GM21423 (cell line): ENCODE measurements around the gene LPO.

Experiments
- ATAC-seq: cut with Tn5 transposase; IDR thresholded peaks from one replicate; pipeline ENCODE4 v1.9.1; 2021; ENCODE audit warnings: mild to moderate bottlenecking, moderate library complexity; ENCODE audit not compliant: unreplicated experiment

Gene LPO

DNA sequence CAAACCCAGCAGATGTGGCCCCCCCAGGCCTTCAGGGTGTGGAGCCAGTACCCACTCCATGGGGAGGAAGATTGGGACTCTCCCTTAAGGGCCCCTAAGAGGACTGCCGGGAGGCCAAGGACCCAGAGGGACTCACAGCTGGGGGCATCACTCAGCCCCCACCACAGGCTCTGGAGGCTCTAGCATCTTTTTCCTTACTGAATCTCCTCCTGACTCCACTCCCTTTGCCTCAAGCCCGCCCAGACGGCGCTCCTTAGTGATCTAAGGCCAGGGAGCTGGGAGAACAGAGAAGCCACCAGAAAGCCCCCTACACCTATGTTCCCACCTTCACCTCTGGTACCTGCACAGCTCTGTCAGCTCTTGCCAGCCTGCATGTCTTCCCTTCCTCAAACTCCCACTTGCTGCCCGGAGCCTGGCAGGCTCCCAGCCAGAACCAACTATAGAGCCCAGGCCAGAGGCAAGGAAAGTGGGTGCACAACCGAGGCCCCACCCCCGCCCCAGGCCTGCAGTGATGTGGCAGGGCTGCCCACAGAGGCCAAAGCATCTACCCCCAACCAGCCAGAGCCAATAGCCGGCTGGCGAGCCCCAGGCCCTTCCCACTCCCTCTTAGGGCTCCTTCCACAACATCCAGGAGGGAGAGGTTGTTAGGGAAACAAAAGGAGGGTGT lies 64.7 kb downstream of the LPO start:
- ATAC-seq, result no peak

DNA sequence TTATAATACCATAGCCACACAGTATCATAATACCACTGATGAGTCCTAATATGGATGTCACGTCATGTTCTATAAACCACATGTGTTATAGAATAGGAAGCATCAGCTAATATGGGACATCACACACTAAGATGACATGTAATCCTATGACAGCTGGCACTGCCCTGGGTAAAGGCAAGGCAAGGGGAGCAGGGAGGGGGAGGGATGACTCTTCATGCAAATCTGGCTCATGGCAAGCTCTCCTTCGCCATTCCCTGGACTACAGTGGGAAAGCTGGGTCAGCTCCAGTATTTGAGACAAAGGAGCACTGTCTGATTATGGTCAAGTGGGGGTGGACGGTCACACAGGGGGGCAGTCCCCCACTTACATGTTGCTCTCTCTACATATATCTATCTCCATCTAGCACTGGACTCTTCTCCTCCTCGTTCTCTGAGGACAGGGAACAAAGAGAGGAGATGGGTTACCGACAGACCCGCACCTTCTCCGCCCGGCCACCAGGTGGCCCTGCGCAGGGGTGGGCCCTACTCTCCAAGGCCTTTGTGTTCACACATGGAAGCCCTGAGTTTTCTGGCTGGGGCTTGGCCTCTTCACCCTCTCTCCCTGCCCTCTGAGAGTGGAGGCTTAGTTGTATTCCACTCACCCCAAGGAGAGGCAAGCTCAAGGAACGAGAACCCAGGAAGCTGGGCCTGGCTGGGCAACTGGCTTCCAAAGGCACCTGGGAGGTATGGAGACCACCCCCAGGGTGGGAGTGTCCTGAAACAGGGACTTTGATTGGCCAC lies 65.8 kb downstream of the LPO start:
- no peak for ATAC-seq

DNA sequence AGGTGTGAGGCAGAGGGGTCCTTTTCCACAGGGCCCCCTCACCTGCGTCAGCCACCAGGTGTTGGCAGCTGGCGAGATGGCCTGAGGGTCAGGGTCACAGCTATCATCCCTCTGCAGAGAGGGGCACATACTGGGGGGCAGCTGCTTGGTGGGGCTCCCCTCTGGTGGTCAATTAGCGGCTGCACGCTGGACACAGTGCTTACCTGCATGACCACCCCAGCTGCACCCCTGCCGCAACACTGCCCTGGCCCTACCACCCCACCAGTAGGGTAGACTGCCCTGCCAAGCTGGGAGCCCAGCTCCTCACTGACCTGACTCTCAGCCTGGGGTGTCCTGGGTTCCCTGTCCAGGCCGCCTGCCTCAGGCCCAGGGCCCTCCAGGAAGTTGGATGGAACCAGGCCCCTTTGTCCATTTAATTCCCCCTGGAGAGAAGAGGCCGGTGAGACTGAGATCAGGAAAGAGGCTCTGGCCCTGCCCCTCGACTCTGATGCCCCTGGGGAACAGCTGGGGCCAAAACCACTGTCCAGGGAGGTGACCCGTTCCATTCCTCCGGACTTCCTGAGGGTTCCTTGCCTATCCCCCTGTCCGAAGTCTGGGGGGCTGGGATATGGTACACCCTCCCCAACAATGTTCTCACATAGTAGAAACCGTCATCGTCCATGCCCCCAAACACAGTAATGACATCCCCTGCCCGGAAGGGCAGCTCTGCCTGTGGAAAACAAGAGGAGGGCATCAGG lies 66.5 kb downstream of the LPO start:
- ATAC-seq, result no peak

DNA sequence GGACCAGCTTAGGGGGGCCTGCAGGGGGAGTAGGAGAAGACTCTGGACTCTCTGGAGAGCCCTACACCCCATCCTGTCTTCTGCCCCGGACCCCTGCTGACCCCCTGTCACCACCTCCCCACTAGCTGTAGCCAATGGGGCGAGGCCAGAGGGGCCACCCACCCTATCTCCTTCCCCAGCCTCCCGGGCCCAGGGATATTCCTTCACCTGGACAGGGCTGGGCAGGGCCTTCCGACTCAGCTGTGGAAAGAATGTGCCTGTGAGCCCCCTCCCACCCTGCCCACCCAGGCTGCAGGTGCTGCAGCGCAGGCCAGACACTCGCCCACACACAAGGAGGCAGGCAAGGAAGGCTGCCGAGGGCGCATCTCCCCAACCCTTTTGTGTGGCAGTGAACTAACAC lies 67.2 kb downstream of the LPO start:
- no peak for ATAC-seq

DNA sequence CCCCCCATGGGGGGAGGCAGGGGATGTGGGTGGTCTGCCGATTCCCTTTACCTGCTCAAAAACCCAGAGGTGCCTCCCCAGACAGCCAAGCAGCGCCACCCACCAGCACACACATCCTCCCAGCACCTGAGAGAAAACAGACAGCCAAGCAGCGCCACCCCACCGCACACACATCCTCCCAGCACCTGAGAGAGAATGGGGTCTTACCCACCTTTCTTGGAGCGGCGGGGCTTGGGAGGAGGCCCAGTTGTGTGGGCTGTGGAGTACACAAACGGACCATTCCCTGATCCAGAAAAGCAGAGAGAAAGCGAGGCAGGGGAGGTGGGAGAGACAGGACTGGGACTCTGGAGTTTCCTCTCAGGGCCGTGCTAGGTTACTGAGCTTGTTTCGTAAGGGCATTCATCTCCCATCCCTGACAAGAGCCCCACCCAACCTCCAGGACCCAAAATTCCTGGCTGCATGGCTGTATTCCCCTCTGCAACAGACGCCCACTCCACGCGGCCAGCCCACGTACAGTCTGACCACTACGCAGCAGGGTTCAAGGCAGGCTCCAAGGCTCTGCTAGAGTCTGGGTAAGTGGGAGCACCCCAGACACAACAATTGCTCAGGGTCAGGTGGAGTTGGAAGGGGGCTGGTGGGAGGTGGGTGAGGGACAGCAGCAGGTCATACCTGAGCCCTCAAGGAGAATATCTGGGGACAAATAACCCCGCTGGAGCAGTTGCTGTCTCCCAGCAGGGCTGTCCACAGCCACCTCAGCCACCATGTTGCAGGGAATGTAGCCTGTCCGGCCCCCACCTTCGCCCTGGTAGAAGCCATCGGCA lies 68.0 kb downstream of the LPO start:
- ATAC-seq, result no peak

DNA sequence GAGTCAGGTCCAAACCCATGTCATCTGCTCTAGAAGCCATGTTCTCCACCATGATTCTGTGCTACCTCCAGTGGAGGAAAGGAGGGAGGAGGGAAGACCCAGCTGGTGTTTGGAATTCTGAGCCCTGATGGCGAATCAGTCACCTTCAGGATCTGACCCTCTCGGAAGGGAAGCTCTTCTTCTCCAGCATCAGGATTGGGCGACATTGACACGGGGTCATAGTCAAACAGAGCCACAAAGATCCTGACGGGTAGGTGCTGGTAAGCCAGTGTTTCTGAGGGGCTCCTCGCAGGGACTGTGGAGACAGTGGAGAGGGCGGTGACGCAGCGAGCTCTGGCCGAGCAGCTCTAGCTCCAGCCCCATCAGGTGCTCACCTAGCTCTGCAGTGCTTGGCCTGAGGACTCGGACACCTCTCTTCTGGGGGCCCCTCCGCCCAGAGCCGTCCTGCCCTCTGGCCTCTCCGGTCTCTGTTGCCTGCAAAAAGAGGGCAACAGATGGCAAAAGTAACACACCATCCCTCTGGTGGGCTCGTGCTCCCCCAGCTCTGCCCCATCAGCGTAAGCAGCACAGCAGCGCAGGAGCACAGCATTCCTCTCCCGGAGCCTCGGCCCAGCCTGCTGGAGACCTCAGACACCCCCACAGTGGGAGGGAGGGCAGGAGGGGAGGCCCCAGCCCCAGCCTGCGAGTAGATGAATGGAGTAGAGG lies 69.2 kb downstream of the LPO start:
- ATAC-seq, result no peak

DNA sequence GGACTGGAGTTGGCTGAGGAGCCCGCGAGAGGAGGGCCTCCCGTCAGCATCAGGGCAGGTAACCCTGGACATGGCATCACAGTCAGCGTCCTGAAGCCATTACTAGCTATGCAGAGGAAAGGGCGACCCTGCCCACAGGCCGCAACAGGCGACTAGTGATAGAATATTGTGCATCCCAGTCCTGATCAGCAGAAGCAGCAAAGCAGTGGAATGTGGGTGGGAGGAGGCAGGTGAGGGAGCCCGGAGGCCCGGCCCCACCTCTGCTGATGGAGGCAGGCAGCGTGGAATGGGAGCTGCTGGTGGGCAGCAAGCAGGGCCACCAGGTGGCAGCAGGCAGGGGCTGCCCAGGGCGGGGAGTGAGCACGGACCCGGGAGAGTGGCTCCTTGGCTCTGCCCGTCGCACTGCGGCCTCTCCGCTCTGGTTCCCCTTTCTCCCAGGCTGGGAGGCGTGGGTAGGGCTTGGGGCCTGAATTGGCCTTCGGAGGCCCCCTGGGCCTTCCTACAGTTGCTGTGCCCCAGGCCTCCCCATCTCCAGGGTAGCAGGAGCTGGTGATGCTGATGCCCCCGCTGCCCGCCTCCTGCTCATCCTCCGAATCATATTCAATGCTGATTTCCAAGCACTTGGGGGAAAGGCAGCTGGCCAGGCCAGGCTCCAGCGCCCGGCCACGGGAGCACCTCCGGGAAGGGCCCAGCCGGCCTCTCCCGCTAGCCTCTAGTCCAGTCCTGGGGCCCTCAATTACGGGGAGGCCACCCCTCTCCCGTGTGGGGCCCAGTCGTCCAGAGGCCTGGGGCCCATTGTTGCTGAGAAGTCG lies 70.0 kb downstream of the LPO start:
- no peak for ATAC-seq

DNA sequence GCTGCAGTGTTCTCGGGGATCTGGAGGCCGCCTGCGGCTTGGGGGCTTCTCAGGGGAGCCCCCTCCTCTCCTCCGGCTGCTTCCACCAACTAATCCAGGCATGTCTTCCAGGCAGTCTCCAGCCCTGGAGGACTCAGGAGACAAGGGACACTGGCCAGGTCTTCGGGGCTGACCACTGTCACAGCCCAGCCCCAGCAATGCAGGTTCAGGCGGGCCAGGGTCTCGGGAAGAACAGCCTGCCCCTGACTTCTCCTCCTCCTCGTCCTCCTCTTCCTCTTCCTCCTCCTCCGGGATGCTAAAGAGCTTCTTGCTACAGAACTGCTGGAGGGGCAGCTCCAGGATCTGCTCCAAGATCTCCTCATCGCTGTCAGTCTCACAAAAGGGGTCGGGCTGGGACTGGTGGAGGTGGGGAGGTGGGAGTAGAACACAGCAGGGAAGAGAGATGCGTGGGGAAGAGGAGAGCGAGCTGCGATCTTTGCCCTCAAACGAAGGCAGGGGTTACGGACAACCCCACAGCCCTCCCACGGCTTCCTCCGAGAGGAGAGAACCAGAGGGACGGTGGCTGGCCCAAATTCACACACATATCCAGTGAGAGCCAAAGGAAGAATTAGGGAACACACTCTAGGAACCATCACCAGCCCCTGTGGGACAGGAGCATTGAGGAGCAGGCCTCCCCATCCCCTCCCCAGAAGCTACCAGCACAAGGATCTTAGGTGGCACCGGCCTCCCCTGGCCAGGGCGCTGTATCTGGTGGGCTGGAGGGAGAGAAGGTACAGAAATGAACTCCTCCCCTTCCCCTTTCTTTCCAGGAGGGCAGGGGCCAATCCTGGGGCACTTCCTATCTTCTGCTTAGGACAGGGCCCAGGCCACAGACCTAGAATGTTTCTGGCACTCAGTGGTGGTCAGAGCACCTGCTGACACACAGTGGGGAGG lies 70.9 kb downstream of the LPO start:
- no peak for ATAC-seq

DNA sequence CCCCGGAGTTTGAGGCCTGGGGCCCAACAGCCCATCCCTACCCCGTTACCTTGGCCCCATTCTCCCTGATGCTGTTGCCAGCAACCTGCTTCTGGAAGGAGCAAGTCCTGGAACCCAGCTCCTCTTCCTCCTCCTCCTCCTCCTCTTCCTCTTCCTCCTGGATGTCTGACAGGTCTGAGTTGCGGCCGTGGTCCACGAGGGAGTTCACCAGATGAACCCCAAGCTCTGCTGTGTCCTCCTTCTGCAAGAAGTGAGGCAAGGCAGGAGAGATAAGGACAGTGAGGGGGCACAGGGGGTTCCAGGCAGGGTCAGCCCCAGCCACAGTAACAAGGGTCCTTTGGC lies 71.5 kb downstream of the LPO start:
- no peak for ATAC-seq

DNA sequence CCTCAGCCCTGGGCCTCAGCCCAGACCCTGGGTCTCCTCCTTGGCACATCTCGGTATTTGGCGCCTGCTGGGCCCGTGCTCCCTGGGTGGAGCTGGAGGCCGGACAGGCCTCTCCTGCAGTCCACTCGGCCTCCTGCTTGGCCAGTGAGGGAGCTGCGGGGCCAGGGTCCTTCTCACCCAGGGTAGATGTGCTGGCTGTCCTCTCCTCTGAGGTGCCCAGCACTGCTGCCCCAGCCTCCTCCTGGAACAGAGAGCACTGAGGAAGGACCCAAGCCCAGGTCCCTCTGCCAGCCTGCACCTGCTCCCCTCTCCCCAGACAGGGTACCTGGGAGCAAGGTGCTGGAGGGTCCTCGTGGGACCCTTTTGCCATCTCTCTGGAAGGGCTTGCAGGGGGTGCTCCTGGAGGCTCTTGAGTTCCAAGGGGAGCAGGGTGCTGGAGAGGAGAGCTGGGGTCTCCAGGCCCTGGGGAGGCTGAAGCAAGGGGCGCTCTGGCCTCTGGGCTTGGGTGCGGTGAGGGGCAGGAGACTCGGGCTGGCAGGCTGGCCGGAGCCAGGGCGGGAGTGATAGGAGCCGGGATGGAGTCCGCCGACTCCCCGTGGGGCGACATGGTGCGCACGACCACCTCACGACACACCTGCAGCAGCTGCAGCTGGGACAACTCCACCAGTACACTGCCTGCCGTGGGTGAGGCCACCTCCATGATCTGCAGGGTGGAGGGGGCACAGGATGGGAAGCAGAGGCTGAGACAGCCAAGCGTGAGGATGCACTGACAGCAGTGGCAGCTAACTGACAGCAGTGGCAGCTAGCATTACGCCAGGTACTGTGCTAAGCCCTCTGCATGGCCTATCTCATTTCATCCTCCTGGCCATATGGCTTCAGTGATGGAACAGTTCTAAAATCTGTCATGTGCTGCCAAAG lies 72.4 kb downstream of the LPO start:
- ATAC-seq, result no peak

DNA sequence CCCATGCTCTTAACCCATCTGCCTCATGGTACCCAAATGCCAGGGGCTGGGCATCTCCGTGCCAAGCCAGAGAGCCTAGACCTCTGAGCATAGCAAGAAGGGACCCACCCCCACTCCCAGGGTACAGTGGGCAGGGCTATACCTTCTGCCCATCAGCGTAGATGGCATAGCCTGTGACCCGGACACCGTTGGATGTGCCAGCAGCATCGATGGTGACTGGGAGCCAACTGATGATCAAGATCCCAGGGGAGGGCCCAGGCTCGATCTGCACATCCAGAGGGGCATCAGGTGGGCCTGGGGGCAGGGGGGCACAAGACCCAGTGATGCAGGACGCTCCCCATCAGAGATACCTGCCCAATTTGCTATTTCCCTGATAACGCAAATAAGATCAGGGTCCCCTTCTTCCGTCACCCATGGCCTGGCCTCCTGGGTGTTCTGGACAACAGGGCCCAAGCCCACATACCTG lies 73.1 kb downstream of the LPO start:
- ATAC-seq, result no peak

DNA sequence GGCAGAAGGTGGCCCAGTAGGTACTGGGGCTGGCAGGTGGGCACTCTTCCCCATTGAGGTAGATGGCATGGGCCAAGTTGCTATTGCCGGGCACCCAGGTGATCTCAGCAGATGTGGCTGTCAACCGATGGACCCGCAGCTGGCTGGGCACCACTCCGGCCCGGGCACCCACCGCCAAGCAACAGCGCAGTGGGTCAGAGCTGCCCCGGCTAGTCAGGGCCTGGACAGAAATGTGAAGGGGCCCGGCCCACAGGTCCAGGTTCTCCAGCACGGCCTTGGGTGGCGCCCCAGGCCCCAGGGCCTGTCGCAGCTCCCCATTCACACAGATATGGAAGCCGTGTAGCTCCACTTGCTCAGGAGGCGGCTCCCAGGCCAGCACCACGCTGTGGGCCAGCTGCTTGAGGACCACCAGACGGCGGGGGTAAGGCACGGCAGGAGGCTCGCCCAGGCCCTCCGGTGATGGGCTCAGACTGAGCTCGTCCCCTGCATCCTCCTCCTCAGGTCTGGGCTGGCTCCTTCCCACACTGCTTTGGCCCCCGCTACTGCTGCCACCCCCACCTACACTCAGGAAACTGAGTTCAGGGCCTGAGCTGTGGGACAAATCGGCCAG lies 73.7 kb downstream of the LPO start:
- ATAC-seq, result no peak

DNA sequence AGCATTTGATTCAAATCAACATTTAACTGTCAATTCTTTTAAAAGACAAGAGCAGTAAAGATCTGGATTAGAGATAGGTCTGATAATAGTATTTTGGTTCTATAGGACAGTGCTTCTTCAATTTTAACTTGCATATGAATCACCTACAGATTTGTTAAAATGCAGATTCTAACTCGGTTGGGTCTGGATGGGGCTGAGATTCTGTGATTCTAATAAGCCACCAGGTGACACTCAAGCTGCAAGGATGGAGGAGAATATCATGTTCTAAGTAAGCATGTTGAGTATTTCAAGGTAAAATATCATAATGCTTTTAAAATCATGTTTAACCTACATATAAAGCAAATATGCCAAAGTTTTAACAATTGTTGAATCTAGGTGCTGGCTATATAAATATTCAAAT lies 74.4 kb downstream of the LPO start:
- ATAC-seq, result no peak

DNA sequence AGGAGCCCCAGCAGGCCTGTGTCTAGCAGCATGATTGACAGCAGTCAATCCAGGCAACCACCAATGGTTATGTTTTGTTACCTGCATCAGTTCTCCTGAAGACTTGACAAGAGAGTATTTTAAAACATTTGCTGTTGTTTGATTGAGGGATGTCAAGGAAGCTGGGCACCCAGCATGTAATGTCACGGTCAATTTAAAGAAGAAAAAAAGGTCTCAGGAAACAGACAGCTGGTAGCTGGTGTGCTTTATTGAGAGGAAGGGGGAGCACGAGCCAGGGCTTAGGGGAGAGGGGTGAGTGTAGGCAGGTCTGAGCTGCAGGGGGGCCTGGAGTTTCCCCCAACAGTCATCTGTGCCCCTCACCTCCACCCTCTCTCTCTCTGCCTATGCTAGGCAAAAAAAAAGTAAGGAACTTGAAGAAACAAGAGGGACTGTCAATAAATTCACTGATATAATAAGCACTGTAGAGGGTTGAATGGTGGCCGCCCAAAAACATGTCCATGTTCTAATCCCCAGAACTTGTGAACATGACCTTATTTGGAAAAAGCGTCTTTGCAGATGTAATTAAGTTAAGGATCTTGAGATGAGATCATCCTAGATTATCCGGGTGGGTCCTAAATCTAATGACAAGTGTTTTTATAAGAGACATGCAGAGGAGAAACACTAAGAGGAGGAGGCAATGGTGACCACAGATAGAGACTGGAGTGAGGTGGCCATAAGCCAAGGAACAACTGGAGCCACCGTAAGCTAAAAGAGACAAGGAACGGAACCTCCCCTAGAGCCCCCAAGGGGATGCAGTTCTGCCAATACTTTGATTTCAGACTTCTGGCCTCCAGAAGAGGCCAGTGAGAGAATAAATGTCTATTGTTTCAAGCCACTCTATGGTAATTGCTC lies 75.7 kb downstream of the LPO start:
- ATAC-seq, result no peak

DNA sequence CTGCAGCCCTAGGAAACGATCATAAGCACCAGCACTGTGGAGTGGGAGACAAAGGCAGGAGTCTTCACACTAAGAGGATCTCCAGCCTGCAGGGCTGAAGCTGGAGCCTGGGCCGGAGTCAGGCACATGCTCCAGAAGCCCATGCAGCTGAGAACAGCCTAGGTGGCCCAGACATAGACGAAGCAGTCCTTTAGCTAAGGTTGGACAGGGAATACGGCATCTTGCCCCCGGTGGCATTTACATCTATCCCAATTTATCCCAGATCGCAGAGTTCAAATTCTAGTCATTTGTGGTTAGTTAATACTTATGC lies 76.3 kb downstream of the LPO start:
- ATAC-seq, result no peak

DNA sequence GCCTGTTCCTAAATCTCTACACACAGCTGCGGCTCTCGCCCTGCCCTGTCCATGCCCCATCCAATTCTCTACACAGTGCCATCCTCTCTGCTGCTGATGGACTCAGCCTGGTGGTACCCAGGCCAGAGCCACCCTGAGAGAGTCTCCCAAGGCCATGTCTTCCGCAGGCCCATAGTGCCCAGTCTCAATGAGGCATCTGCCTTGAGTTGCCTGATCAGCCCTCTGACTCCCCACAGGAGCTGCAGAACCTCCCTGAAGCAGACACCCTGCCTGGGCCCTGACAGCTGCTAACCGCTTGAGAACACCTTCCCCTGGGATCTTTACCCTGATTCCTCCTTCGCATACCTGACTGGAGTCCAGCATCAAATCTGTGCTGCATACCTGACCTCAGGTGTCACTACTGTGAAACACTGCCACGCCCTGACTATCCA lies 76.9 kb downstream of the LPO start:
- no peak for ATAC-seq
